ENCODE measurements around the gene CD101.

CD101 gene

DNA sequence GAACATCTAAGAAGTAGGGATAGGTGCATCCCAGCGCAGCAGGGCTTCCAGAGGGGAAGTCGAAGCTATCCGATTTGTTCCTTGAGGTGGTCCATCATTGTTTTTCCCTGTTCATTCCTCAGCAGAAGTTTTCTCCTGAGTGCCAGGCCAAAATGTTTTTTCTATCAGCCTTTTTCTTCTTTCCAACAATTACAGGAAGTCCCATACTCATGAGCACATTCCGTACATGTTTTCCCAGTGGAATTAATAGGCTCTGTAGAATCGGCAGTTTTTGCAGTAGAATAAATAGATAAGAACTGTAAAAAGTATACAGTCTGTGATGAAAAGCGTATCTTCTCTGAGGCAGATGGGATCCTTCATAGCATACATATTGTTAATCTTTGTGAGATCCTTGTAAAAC, 24.8 kb downstream of the CD101 start:
- no peak for FAIRE-seq
- TF ChIP-seq, protein P1, sequence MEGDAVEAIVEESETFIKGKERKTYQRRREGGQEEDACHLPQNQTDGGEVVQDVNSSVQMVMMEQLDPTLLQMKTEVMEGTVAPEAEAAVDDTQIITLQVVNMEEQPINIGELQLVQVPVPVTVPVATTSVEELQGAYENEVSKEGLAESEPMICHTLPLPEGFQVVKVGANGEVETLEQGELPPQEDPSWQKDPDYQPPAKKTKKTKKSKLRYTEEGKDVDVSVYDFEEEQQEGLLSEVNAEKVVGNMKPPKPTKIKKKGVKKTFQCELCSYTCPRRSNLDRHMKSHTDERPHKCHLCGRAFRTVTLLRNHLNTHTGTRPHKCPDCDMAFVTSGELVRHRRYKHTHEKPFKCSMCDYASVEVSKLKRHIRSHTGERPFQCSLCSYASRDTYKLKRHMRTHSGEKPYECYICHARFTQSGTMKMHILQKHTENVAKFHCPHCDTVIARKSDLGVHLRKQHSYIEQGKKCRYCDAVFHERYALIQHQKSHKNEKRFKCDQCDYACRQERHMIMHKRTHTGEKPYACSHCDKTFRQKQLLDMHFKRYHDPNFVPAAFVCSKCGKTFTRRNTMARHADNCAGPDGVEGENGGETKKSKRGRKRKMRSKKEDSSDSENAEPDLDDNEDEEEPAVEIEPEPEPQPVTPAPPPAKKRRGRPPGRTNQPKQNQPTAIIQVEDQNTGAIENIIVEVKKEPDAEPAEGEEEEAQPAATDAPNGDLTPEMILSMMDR (IDR thresholded peaks at IDR 0.05; ENCODE audit: insufficient read depth, missing control alignments): no peak
- DNase-seq (ENCODE audit: insufficient read length, low spot score): no peak

DNA sequence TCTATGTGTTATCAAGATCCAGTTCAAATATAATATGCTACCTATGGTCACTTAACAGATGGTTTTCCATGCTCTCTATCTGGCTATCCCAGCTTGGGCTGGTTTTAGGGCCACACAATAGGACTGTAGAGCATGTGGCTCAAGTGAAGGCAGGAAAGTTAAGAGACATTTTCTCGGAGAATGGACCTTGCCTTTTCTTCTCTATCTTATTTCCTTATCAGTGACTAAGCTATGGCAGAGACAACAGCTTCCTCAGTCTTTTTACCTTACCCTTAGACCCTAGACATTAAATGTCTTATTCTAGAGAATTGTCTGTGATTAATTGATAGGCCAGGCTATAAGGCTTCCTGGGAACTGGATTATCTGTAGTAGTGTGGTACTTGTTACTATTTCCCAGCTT, 28.1 kb downstream of the CD101 start:
- DNase-seq (ENCODE audit: insufficient read length, low spot score) (no peak), FAIRE-seq (no peak)
- TF ChIP-seq, protein P1 (IDR thresholded peaks at IDR 0.05; ENCODE audit: insufficient read depth, missing control alignments): no peak

DNA sequence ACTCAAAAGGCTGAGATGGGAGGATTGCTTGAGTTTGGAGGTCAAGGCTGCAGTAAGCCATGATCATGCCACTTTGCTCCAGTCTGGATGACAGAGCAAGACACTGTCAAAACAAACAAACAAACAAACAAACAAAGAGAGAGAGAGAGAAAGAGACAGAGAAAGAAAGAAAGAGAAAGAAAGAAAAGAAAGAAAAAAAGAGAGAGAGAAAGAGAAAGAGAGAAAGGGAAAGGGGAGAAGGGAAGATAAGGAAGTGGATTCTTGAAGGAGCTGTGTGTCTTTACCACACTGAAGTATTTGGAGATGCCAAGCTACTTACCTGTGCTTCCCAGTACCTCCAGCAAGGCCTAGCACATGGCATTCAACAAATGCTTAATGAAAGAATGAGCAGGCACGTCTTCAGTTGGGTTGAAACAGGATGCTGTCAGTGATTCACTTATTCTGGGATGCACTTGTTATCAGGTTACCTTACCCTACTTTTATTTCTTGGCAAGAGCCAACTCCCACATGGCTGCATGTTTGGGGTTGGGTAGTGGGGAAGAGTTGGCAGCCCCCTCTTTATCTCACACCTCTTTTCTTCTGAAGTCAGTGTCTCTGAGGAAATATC, 28.8 kb downstream of the CD101 start:
- TF ChIP-seq, protein P1 (IDR thresholded peaks at IDR 0.05; ENCODE audit: insufficient read depth, missing control alignments): no peak
- DNase-seq (ENCODE audit: insufficient read length, low spot score) (no peak), FAIRE-seq (no peak)

DNA sequence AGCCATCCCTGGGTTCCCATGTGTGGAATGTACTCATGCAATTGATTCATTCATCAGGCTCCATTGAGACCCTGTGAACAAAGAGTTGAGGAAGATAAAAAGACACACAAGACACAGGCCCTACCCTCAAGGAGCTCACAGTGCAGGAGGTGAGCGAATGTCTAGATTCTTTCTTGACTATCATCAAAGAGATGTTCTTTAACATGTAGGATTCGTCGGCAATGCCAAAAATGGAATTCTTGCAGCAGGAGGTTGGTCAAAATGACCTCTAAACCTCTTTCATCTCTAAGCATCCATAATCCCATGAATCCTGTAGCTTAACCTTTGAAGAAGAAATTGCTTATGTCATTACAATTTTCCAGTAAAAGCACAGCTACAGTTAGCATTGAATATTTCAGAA, 30.7 kb downstream of the CD101 start:
- TF ChIP-seq, protein P1 (IDR thresholded peaks at IDR 0.05; ENCODE audit: insufficient read depth, missing control alignments): no peak
- FAIRE-seq (no peak), DNase-seq (ENCODE audit: insufficient read length, low spot score) (no peak)

DNA sequence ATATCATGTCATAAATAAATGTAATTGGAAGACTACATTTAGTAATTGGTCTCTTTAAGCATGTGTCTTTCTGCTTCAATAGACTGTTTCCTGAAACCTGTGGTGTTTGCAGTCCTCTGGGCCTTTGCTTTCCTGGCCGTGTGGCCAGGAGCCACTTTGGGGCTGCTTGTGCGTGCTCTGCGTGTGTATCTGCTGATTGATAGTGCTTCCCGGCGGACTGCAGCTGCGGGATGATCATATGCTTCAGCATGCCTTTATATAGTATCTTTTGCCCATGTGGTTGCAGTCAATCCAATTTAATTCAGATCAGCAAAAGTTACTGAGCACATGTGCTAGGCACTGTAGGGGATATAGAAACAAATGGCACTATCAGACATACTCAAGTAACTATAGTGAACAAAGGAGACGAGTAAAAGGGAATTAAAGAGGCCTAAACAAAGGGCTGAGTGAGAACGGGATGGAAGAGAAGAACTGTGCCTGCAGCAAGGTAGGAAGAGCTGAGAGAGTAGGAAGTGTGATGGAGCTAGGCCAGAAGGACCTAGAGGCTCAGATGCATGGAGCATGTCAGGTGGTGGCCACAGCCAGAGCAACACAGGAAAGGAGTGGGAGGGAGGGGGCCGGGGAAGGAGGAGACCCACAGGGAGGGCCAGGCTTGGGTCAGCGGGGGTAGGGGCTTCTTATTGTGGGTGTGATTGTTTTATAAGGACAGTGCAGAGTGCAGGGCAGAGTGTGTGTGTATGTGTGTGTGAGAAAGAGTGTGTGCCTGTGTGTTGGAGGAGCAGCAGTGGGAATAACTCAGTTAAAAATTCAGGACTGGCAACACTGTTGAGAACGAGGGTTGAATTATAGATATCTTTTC, 31.4 kb downstream of the CD101 start:
- TF ChIP-seq, protein P1 (IDR thresholded peaks at IDR 0.05; ENCODE audit: insufficient read depth, missing control alignments): no peak
- FAIRE-seq: no peak
- no peak for DNase-seq (ENCODE audit: insufficient read length, low spot score)

DNA sequence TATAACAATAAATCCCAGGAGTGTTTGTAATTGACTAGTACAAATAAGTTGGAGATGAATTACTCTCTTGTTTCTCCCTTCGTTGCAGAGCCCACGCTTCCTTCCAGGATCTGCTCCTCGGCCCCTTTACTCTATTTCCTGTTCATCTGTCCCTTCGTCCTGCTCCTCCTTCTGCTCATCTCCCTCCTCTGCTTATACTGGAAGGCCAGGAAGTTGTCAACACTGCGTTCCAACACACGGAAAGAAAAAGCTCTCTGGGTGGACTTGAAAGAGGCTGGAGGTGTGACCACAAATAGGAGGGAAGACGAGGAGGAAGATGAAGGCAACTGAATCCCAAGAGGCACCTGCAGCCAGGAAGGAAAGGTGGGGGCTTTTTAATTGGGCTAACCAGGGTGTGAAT, 32.2 kb downstream of the CD101 start:
- TF ChIP-seq, protein P1 (IDR thresholded peaks at IDR 0.05; ENCODE audit: insufficient read depth, missing control alignments): no peak
- FAIRE-seq: no peak
- DNase-seq (ENCODE audit: insufficient read length, low spot score): no peak

DNA sequence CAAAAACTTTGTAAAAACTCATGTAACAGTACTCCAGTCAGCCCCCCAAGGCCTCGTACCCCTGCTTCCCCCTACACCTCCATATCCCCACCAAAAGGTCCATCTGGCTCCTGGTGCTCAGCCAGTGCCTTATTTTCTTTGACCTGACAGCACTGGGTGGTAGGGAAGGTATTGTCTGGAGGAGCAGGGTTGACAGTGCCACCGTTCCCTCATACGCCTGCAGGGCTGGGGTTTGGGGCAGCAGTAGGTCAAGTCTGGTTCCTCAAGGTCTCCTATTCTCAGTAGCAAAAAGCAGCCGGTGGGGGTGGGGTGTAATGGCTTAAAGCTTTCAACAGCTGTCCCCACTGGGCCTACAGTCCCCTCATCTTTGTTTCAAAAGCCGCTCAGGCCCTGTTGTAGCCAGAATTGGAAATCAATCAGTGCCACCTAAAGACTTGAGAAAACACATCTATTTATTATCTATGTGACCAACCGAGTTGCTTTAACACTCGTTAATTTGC, 33.3 kb downstream of the CD101 start:
- FAIRE-seq: no peak
- TF ChIP-seq, protein P1 (IDR thresholded peaks at IDR 0.05; ENCODE audit: insufficient read depth, missing control alignments): no peak
- DNase-seq (ENCODE audit: insufficient read length, low spot score): no peak

Measured in D721Med (cell line).